Adrenal gland (tissue), 12 donors: ENCODE measurements around the gene MUC15. TPM values are rescaled to one million over a fixed set of nuclear protein-coding genes. Genes with fewer than 3 reads are reported as not detected.
"Not testable (repeated sequence)": the region's sequence is repeated elsewhere in the genome, so short reads cannot be mapped to it uniquely, and the experiment has no call there.

Experiments used
- DNase-seq, 7 donors: peaks; one replicate each; pipeline ENCODE4 v3.0.0-alpha.2; 2019 to 2020
- H3K27ac ChIP-seq, 5 donors: fragments of 200-600 bp; sonication (generic) in 4 of 5; 1 replicate in 3 of 5; 2 replicates in 2 of 5; pipeline versions ENCODE4 v1.5.1 to v1.8.0; 2016 to 2020; ENCODE audit warnings: mild to moderate bottlenecking in 1 of 5
- H3K27me3 ChIP-seq: fragments of 200-600 bp; 2 replicates; pipeline ENCODE4 v1.8.0; 2021
- H3K36me3 ChIP-seq, 2 donors: fragments of 200-600 bp; replicated peaks in 1 of 2; 1 replicate in 1 of 2; 2 replicates in 1 of 2; pipeline versions ENCODE4 v1.5.1 to v1.8.0; 2018 to 2022
- H3K4me1 ChIP-seq, 2 donors: fragments of 200-600 bp; replicated peaks in 1 of 2; 1 replicate in 1 of 2; 2 replicates in 1 of 2; pipeline versions ENCODE4 v1.5.1 to v1.8.0; 2018 to 2021
- H3K4me3 ChIP-seq, 4 donors: fragments of 200-600 bp; sonication (generic) in 3 of 4; one replicate each; pipeline ENCODE4 v1.5.1; 2016 to 2018
- H3K9me3 ChIP-seq, 3 donors: fragments of 200-600 bp; sonication (generic) in 1 of 3; replicated peaks in 1 of 3; 1 replicate in 2 of 3; 2 replicates in 1 of 3; pipeline versions ENCODE4 v1.5.1 to v1.8.0; 2016 to 2021
- CTCF ChIP-seq, 6 experiments: fragments of 450-650 bp in 4 of 6; fragments of 200-600 bp in 2 of 6; sonication (generic) in 1 of 6; IDR thresholded peaks; 1 replicate in 5 of 6; 2 replicates in 1 of 6; pipeline versions ENCODE4 v1.5.1 to v1.8.0; 2016 to 2021; ENCODE audit warnings: antibody characterized with exemption in 6 of 6, mild to moderate bottlenecking in 2 of 6, moderate library complexity in 1 of 6
- POLR2A ChIP-seq, 2 donors: fragments of 450-650 bp; IDR thresholded peaks; one replicate each; pipeline ENCODE4 v1.6.1; 2017; ENCODE audit warnings: antibody characterized with exemption in 2 of 2, mild to moderate bottlenecking in 2 of 2, moderate library complexity in 1 of 2
- WGBS, 4 donors: extraction: QIAGEN DNeasy Blood & Tissue Kit in 2 of 4; methylation state at CpG; one replicate each; pipeline versions ENCODE4 v1.1.5 to v1.1.7; 2013 to 2017; 5-methylcytosine and 5-hydroxymethylcytosine counted together
- intact Hi-C, 2 donors: fragments of 100-400 bp; cut with DNase I; formaldehyde crosslinking; loops; one replicate each; pipeline versions ENCODE4 v1.14.1 to v1.15.0; 2022 to 2023
- polyA plus RNA-seq, 3 donors: library from polyadenylated mRNA; stranded (reverse); fragments of 200-250 nt in 2 of 3; fragments of 350-450 nt in 1 of 3; fragmentation: Illumina TruSeq in 1 of 3; extraction: RNeasy Lipid Tissue Mini Kit (QIAGEN cat#74804) in 1 of 3; gene quantifications; one replicate each; pipeline ENCODE4 v1.2.3, GENCODE V29; 2013 to 2014
- total RNA-seq, 9 donors: library from RNA; depleted of rRNA in 4 of 9; stranded (reverse); fragments of >200 nt in 4 of 9; fragments of 120-200 nt in 1 of 9; fragmentation: NEBNext Ultra II Directional in 1 of 9; extraction: Animal tissue kit (Norgen Biotek cat#: 25700) in 1 of 9; gene quantifications; one replicate each; pipeline versions ENCODE4 v1.1.0 to v1.2.4, GENCODE V29; 2013 to 2023
- donor health status: healthy with polysubstance abuse.
- donor health status: Bipolar disorder and iron deficiency.
- donor health status: DM: yes; HTN: yes; CAD: no.
- donor health status: DM: no; HTN: no; CAD: no.
- donor health status: DM: no; HTN: no; CAD: no.
- donor health status: DM: yes; HTN: yes; CAD: no.

Gene MUC15
- total and polyA plus RNA-seq, 12 donors = 0.07 to 0.95 (median 0.32) TPM; not detected in 7

- no peaks in the 10 kb centered on the region for H3K27me3 ChIP-seq
- no peaks in the 10 kb centered on the region for H3K4me1 ChIP-seq
- intact Hi-C loops = no loop called here
- H3K27ac ChIP-seq = no peak overlapping the region
- no peaks in the 10 kb centered on the region for H3K36me3 ChIP-seq
- WGBS, 4 donors = 54 to 68% (median 64%) methylated on average over 3 of the region's 4 CpGs
- H3K9me3 ChIP-seq = no peaks in the 10 kb centered on the region
- TF ChIP-seq CTCF (IDR thresholded peaks at IDR 0.05) (no peak), POLR2A (IDR thresholded peaks at IDR 0.05) (no peak)
- H3K4me3 ChIP-seq = no peak overlapping the region
- no peak for DNase-seq
Measured at GRCh38 chr11:26599876-26600434, 27.9 kb upstream of the MUC15 start.

DNA sequence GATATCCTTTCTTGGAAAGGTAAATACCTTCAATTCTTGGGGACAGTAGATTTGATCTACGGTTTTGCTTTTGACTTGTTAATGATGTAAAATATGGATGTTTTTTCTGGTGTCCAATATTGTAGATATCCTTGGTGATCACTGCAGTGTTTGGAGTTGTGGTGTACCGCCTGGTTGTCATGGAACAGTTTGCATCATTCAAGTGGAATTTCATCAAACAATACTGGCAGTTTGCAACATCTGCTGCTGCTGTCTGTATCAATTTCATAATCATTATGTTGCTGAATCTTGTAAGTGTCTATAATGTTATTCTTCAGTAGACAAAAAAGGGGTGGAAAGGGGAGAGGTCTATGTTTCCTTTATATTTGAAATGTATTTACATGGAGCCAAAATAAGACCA, 27.4 kb upstream of the MUC15 start:
- TF ChIP-seq CTCF (IDR thresholded peaks at IDR 0.05) (no peak), POLR2A (IDR thresholded peaks at IDR 0.05) (no peak)
- no peaks in the 10 kb centered on the region for H3K36me3 ChIP-seq
- WGBS, 4 donors = 65 to 81% (median 71%) methylated on average over 2 of the region's 2 CpGs
- no peak overlapping the region for H3K27ac ChIP-seq
- no peak overlapping the region for H3K4me3 ChIP-seq
- H3K4me1 ChIP-seq = no peaks in the 10 kb centered on the region
- no peaks in the 10 kb centered on the region for H3K27me3 ChIP-seq
- DNase-seq = no peak
- H3K9me3 ChIP-seq = no peaks in the 10 kb centered on the region
- intact Hi-C loops = no loop called here

GRCh38 chr11:26597899-26598298, 25.8 kb upstream of the MUC15 start:
- intact Hi-C loops = no loop called here
- Histone ChIP-seq H3K4me1 (no peaks in the 10 kb centered on the region), H3K27me3 (no peaks in the 10 kb centered on the region), H3K4me3 (no peak overlapping the region), H3K27ac (no peak overlapping the region), H3K9me3 (no peaks in the 10 kb centered on the region), H3K36me3 (no peaks in the 10 kb centered on the region)
- TF ChIP-seq CTCF (IDR thresholded peaks at IDR 0.05) = no peak
- no peak for TF ChIP-seq POLR2A (IDR thresholded peaks at IDR 0.05)
- WGBS, 4 donors = 66 to 75% (median 69%) methylated on average over 2 of the region's 2 CpGs
- no peak for DNase-seq

GRCh38 chr11:26597049-26597689, 25.1 kb upstream of the MUC15 start:
- H3K27ac ChIP-seq, intact Hi-C loops, H3K4me3 ChIP-seq, DNase-seq, H3K36me3 ChIP-seq, H3K4me1 ChIP-seq, H3K27me3 ChIP-seq, H3K9me3 ChIP-seq: not testable (repeated sequence)
- 83 to 92% (median 87%) methylated on average over 12 to 20 of the region's 20 CpGs for WGBS, 4 donors

DNA sequence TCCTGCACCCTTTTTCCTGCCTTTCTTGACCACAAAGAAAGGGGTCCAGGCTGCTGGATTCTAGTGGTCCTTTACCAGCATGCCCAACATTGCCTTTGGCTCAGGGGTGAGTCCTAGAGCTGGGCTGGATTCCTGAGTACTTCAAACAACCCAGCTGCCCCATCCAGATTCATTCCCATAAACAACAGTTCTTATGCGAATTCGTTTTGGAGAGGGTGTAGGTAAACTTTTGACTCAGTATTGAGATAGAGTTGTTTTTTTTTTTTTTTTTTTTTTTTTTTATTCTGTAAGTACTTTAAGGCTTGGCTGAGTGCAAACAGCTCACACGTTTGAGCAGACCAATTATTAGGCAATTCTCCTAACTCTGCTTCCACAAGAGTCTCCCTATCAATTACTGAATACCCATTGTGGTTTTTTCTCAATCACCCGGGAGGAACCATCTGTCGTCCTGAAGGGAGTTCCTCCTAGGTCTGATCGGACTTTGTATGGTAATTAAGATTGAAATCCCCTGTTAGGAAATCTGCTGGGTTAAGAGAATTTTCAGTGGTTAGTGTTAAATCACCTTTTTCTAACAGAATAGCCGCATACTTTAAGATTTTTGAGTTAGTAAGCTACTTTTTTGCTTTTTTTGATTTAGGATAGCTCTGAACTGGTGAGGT, 23.3 kb upstream of the MUC15 start:
- H3K27me3 ChIP-seq, H3K36me3 ChIP-seq, H3K4me3 ChIP-seq, DNase-seq, H3K4me1 ChIP-seq, H3K9me3 ChIP-seq, H3K27ac ChIP-seq, intact Hi-C loops: not testable (repeated sequence)
- 52 to 62% (median 57%) methylated on average over 7 of the region's 7 CpGs for WGBS, 4 donors
